A549 (cell line): ENCODE data around the gene BCAS2. TPM values are rescaled to one million over a fixed set of nuclear protein-coding genes. Genes with fewer than 3 reads are reported as not detected.

Source experiments
- ATAC-seq, 2 experiments: fragments of 200-7000 bp in 1 of 2; fragments of >200 bp in 1 of 2; cut with Nextera tagmentation in 1 of 2; cut with Tn5 transposase in 1 of 2; 3 replicates each; pipeline versions ENCODE4 v1.8.0 to v1.9.1; 2018 to 2020; ENCODE audit warnings: mild to moderate bottlenecking in 1 of 2, moderate library complexity in 1 of 2
- CTCF ChIA-PET: fragments of 300-600 bp; sonication (Branson Sonifier 250); formaldehyde crosslinking; extraction: SDS; loops from one replicate; lab custom pipeline; 2021; ENCODE audit warnings: antibody characterized with exemption, inconsistent platforms; lab: Yijun Ruan, JAX
- POLR2A ChIA-PET: fragments of 350-600 bp; formaldehyde crosslinking; extraction: SDS; loops from one replicate; lab custom pipeline; 2021; ENCODE audit warnings: antibody characterized with exemption, inconsistent platforms; lab: Yijun Ruan, JAX
- DNase-seq, 2 experiments: peaks; one replicate each; pipeline versions ENCODE4 v3.0.0 to v3.0.0-alpha.2; 2011 to 2016; ENCODE audit warnings: low read depth in 1 of 2, low spot score in 1 of 2
- FAIRE-seq: peaks from 2 replicates; lab custom pipeline; 2011; peaks lifted over from hg19 to GRCh38; lab: Jason Lieb, UNC
- H3K27ac ChIP-seq, 2 experiments: fragments of >200 bp; sonication (Bioruptor Twin); formaldehyde crosslinking; 3 replicates each; pipeline ENCODE4 v1.5.1; 2016 to 2017
- H3K4me1 ChIP-seq: fragments of >200 bp; sonication (Bioruptor Twin); formaldehyde crosslinking; 3 replicates; pipeline ENCODE4 v1.6.1; 2016
- H3K4me2 ChIP-seq: fragments of >200 bp; sonication (Bioruptor Twin); formaldehyde crosslinking; 3 replicates; pipeline ENCODE4 v1.6.1; 2016
- H3K4me3 ChIP-seq: fragments of >200 bp; sonication (Bioruptor Twin); formaldehyde crosslinking; 3 replicates; pipeline ENCODE4 v1.5.1; 2016
- H3K9me3 ChIP-seq: fragments of >200 bp; sonication (Bioruptor Twin); formaldehyde crosslinking; 3 replicates; pipeline ENCODE4 v1.6.1; 2016
- ATOH8 ChIP-seq: fragments of 250-450 bp; sonication (Bioruptor Pico); IDR thresholded peaks from 2 replicates; pipeline ENCODE4 v1.5.0; 2020; ENCODE audit warnings: low read depth, mild to moderate bottlenecking, moderate library complexity
- CBX2 ChIP-seq: fragments of 200-600 bp; sonication (generic); IDR thresholded peaks from 2 replicates; pipeline ENCODE4 v1.6.1; 2016; ENCODE audit warnings: low read depth, mild to moderate bottlenecking, borderline replicate concordance
- CBX8 ChIP-seq: fragments of 200-600 bp; sonication (generic); IDR thresholded peaks from 2 replicates; pipeline ENCODE4 v1.6.1; 2016
- CTCF ChIP-seq: fragments of >200 bp; sonication (Bioruptor Twin); formaldehyde crosslinking; IDR thresholded peaks from 3 replicates; pipeline ENCODE4 v1.5.1; 2016
- EHF ChIP-seq: fragments of 250-450 bp; sonication (Bioruptor Pico); IDR thresholded peaks from 2 replicates; pipeline ENCODE4 v1.5.0; 2020; ENCODE audit warnings: mild to moderate bottlenecking
- EP300 ChIP-seq, 2 experiments: fragments of >200 bp; sonication (Bioruptor Twin); formaldehyde crosslinking; IDR thresholded peaks; 2 replicates in 1 of 2; 3 replicates in 1 of 2; pipeline ENCODE4 v1.6.1; 2016 to 2017
- ESRRA ChIP-seq: fragments of 150-350 bp; IDR thresholded peaks from 2 replicates; pipeline ENCODE4 v1.6.1; 2014; ENCODE audit warnings: mild to moderate bottlenecking, low read length, borderline replicate concordance
- FOSB ChIP-seq: fragments of 250-450 bp; sonication (Bioruptor Pico); IDR thresholded peaks from 2 replicates; pipeline ENCODE4 v1.5.0; 2020; ENCODE audit warnings: mild to moderate bottlenecking, moderate library complexity
- FOSL2 ChIP-seq, 2 experiments: fragments of 450-650 bp in 1 of 2; fragments of >200 bp in 1 of 2; sonication (Bioruptor Twin) in 1 of 2; formaldehyde crosslinking; IDR thresholded peaks; 2 replicates each; pipeline versions ENCODE4 v1.5.0 to v1.6.1; 2016 to 2020; ENCODE audit warnings: mild to moderate bottlenecking in 1 of 2, moderate library complexity in 1 of 2
- FOXS1 ChIP-seq: fragments of 250-450 bp; sonication (Bioruptor Pico); IDR thresholded peaks from 2 replicates; pipeline ENCODE4 v1.5.0; 2020; ENCODE audit warnings: mild to moderate bottlenecking, moderate library complexity
- HDAC2 ChIP-seq: fragments of 200-600 bp; sonication (generic); IDR thresholded peaks from 2 replicates; pipeline ENCODE4 v1.6.1; 2016
- HOXA7 ChIP-seq: fragments of 250-450 bp; sonication (Bioruptor Pico); IDR thresholded peaks from 2 replicates; pipeline ENCODE4 v1.5.0; 2020; ENCODE audit warnings: mild to moderate bottlenecking, moderate library complexity
- JUN ChIP-seq, 2 experiments: fragments of >200 bp; sonication (Bioruptor Twin); formaldehyde crosslinking; IDR thresholded peaks; 2 replicates in 1 of 2; 3 replicates in 1 of 2; pipeline ENCODE4 v1.6.1; 2016 to 2017
- JUNB ChIP-seq: fragments of >200 bp; sonication (Bioruptor Twin); formaldehyde crosslinking; IDR thresholded peaks from 2 replicates; pipeline ENCODE4 v1.6.1; 2016
- MAFK ChIP-seq: fragments of 450-650 bp; IDR thresholded peaks from 2 replicates; pipeline ENCODE4 v1.6.1; 2014; ENCODE audit not compliant: partially characterized antibody
- NFE2L2 ChIP-seq: fragments of 150-350 bp; conservative IDR thresholded peaks from 2 replicates; pipeline ENCODE4 v1.6.1; 2014; ENCODE audit warnings: low read length
- NPAS2 ChIP-seq: fragments of 250-450 bp; sonication (Bioruptor Pico); IDR thresholded peaks from 2 replicates; pipeline ENCODE4 v1.8.0; 2022; ENCODE audit warnings: mild to moderate bottlenecking, moderate library complexity, borderline replicate concordance
- PHF8 ChIP-seq: fragments of 200-600 bp; sonication (generic); IDR thresholded peaks from 2 replicates; pipeline ENCODE4 v1.6.1; 2016; ENCODE audit warnings: low read depth, mild to moderate bottlenecking, antibody characterized with exemption, moderate library complexity, borderline replicate concordance
- RARB ChIP-seq: fragments of 250-450 bp; sonication (Bioruptor Pico); IDR thresholded peaks from 2 replicates; pipeline ENCODE4 v1.8.0; 2021; ENCODE audit warnings: mild to moderate bottlenecking, moderate library complexity
- TP53 ChIP-seq: fragments of 250-450 bp; sonication (Bioruptor Pico); IDR thresholded peaks from 2 replicates; pipeline ENCODE4 v1.5.0; 2021; ENCODE audit warnings: mild to moderate bottlenecking, moderate library complexity
- USF2 ChIP-seq: fragments of 450-650 bp; IDR thresholded peaks from 2 replicates; pipeline ENCODE4 v1.6.1; 2014; ENCODE audit warnings: antibody characterized with exemption
- ZC3H11A ChIP-seq: fragments of 450-650 bp; IDR thresholded peaks from 2 replicates; pipeline ENCODE4 v1.6.1; 2014; ENCODE audit warnings: antibody characterized with exemption, mild to moderate bottlenecking
- WGBS: methylation state at CpG from one replicate; pipeline ENCODE4 v1.1.6; 2017; ENCODE audit errors: missing lambda C conversion rate; 5-methylcytosine and 5-hydroxymethylcytosine counted together
- polyA plus RNA-seq, 4 experiments: library from polyadenylated mRNA; depleted of rRNA in 3 of 4; stranded (reverse); fragments of >200 nt; fragmentation: RNase III in 1 of 4; extraction: RNeasy Plus Mini Kit Qiagen cat#74134 plus additional on column Dnase treatment in 1 of 4; gene quantifications; 2 replicates in 3 of 4; 3 replicates in 1 of 4; pipeline ENCODE4 v1.2.3, GENCODE V29; 2011 to 2017

Gene BCAS2
- polyA plus RNA-seq, 2 of the 4 experiments (the other 2 are of a cell fraction), result 36.0 to 52.5 TPM

GRCh38 chr1:114581335-114582287, at the start of gene BCAS2 (continued):
- TF ChIP-seq CTCF, result no peak
- no peak for TF ChIP-seq ZC3H11A
- TF ChIP-seq USF2, result no peak
- TF ChIP-seq FOSB, result no peak
- no peak for TF ChIP-seq FOXS1 (CRISPR knock-in tag)
- TF ChIP-seq CBX8, result no peak
- TF ChIP-seq PHF8, result peak; percentile 25; the same call in 1 of the 2 replicates
- TF ChIP-seq, all 56 proteins: peak for 9

GRCh38 chr1:114627107-114627506, 45.7 kb upstream of the BCAS2 start:
- Histone ChIP-seq H3K4me3 (no peak overlapping the region), H3K4me1 (no peaks in the 10 kb centered on the region), H3K27ac (no peak overlapping the region), H3K4me2 (no peak overlapping the region), H3K9me3 (no peaks in the 10 kb centered on the region)
- 6% methylated on average over 2 of the region's 2 CpGs for WGBS
- no peak for TF ChIP-seq FOSB
- TF ChIP-seq ESRRA, result no peak
- no peak for TF ChIP-seq EHF (CRISPR knock-in tag)
- no peak for TF ChIP-seq NPAS2 (CRISPR knock-in tag)
- TF ChIP-seq ATOH8, result no peak
- TF ChIP-seq RARB, result no peak
- TF ChIP-seq CBX8, result no peak
- no peak for TF ChIP-seq TP53 (CRISPR knock-in tag)
- TF ChIP-seq FOSL2 (IDR thresholded peaks at IDR 0.05), result no peak
- no peak for TF ChIP-seq FOSL2 (CRISPR knock-in tag; IDR thresholded peaks at IDR 0.05)
- TF ChIP-seq HDAC2, result no peak
- no peak for TF ChIP-seq EP300 (IDR thresholded peaks at IDR 0.05)
- no peak for TF ChIP-seq JUNB
- TF ChIP-seq NFE2L2, result no peak
- no peak for TF ChIP-seq JUN (IDR thresholded peaks at IDR 0.05)
- TF ChIP-seq HOXA7 (CRISPR knock-in tag), result no peak
- TF ChIP-seq CBX2, result no peak
- no peak for ATAC-seq
- FAIRE-seq, result no peak
- no peak for DNase-seq
- POLR2A ChIA-PET, result interaction anchor here (0.6 kb wide), 1 partner anchor 306 kb away, joined by 3 read pairs; no protein-coding TSS in a partner anchor
- CTCF ChIA-PET, result no interaction called here

GRCh38 chr1:114623364-114623763, 41.9 kb upstream of the BCAS2 start:
- no peaks in the 10 kb centered on the region for H3K9me3 ChIP-seq
- POLR2A ChIA-PET, result no interaction called here
- no peak overlapping the region for H3K4me2 ChIP-seq
- CTCF ChIA-PET, result no interaction called here
- H3K4me1 ChIP-seq, result no peaks in the 10 kb centered on the region
- 72% methylated on average over 5 of the region's 5 CpGs for WGBS
- FAIRE-seq (no peak), DNase-seq (no peak), ATAC-seq (no peak)
- H3K4me3 ChIP-seq, result no peak overlapping the region
- H3K27ac ChIP-seq, result no peak overlapping the region
- no peak for TF ChIP-seq HOXA7 (CRISPR knock-in tag)
- peak; percentile 13 for TF ChIP-seq MAFK
